SJSA1 (cell line): ENCODE data around the gene PPL. TPM values are rescaled to one million over a fixed set of nuclear protein-coding genes. Genes with fewer than 3 reads are reported as not detected.

ENCODE experiments used
- DNase-seq, 2 experiments: peaks; one replicate each; pipeline ENCODE4 v3.0.0-alpha.2; 2015 to 2020; ENCODE audit warnings: low spot score in 2 of 2, low read depth in 1 of 2
- H3K27ac ChIP-seq: fragments of 250-450 bp; sonication (Bioruptor Pico); 2 replicates; pipeline ENCODE4 v1.5.1; 2020; ENCODE audit warnings: mild to moderate bottlenecking, moderate library complexity
- H3K27me3 ChIP-seq: fragments of 250-450 bp; sonication (Bioruptor Pico); replicated peaks from 2 replicates; pipeline ENCODE4 v1.5.1; 2020; ENCODE audit warnings: mild to moderate bottlenecking, moderate library complexity
- H3K36me3 ChIP-seq: fragments of 250-450 bp; sonication (Bioruptor Pico); 2 replicates; pipeline ENCODE4 v1.5.1; 2020; ENCODE audit warnings: mild to moderate bottlenecking
- H3K4me1 ChIP-seq: fragments of 250-450 bp; sonication (Bioruptor Pico); replicated peaks from 2 replicates; pipeline ENCODE4 v1.6.1; 2021; ENCODE audit warnings: mild to moderate bottlenecking
- H3K4me3 ChIP-seq: fragments of 250-450 bp; sonication (Bioruptor Pico); 2 replicates; pipeline ENCODE4 v1.5.1; 2020; ENCODE audit warnings: mild to moderate bottlenecking
- H3K9me3 ChIP-seq: fragments of 250-450 bp; sonication (Bioruptor Pico); replicated peaks from 2 replicates; pipeline ENCODE4 v1.5.1; 2020; ENCODE audit warnings: mild to moderate bottlenecking
- total RNA-seq: library from RNA; depleted of rRNA; stranded (reverse); fragments of >200 nt; shearing (Covaris generic); gene quantifications from 2 replicates; pipeline ENCODE4 v1.2.3, GENCODE V29; 2014

Gene PPL
- total RNA-seq, 1 experiment from 2014 or later = 0.11 TPM

DNA sequence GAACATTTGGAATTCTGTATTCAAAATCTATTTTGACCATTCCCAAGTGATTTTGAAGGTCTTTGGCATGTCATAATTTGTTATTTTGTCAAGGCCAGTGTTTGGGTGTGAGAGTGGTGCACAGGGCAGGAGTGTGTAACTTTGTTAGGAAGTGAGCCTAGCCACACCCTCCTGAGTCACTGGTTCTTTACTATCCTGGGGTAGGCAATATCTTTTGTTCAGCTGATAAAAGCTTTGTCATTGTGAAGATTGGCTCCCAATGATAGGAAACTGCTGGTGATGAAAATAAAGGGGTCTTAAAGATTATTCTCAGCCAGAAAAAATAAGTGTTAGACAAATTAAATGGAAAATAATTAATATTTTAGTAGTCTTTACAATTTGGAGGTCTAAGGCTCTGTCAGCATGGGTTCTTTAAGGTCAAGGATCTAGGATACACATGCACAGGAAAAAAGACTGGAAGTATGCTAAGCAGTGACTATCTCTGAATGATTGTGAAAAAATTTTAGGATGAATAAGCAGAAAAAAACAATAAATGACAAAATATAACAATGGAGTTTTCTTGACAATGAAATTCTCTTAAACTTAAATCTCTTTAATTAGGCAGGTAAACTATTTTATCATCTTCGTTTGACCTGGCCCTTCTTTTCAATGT is 84.6 kb downstream of the PPL start:
- H3K9me3 ChIP-seq = no peaks in the 10 kb centered on the region
- H3K27me3 ChIP-seq = no peaks in the 10 kb centered on the region
- peaks cover 17% of the 10 kb centered on the region for H3K4me1 ChIP-seq
- H3K27ac ChIP-seq = peak overlapping the region; percentile 30
- no peak overlapping the region for H3K4me3 ChIP-seq
- peaks cover 60% of the 10 kb centered on the region for H3K36me3 ChIP-seq
- peak in 1 of 2 experiments; percentile 18 for DNase-seq

GRCh38 chr16:4850211-4850610 is 86.7 kb downstream of the PPL start:
- no peak overlapping the region for H3K4me3 ChIP-seq
- H3K4me1 ChIP-seq = peaks cover 26% of the 10 kb centered on the region
- no peaks in the 10 kb centered on the region for H3K27me3 ChIP-seq
- H3K27ac ChIP-seq = no peak overlapping the region
- no peak for DNase-seq
- H3K9me3 ChIP-seq = no peaks in the 10 kb centered on the region
- H3K36me3 ChIP-seq = peaks cover 60% of the 10 kb centered on the region

GRCh38 chr16:4847774-4848587 is 89.0 kb downstream of the PPL start:
- H3K27me3 ChIP-seq = no peaks in the 10 kb centered on the region
- peak overlapping the region; percentile 90 for H3K4me3 ChIP-seq
- H3K9me3 ChIP-seq = no peaks in the 10 kb centered on the region
- DNase-seq = peak; percentile 48 to 61
- H3K36me3 ChIP-seq = peaks cover 60% of the 10 kb centered on the region
- peak overlapping the region; percentile 81 for H3K27ac ChIP-seq
- H3K4me1 ChIP-seq = peaks cover 26% of the 10 kb centered on the region

DNA sequence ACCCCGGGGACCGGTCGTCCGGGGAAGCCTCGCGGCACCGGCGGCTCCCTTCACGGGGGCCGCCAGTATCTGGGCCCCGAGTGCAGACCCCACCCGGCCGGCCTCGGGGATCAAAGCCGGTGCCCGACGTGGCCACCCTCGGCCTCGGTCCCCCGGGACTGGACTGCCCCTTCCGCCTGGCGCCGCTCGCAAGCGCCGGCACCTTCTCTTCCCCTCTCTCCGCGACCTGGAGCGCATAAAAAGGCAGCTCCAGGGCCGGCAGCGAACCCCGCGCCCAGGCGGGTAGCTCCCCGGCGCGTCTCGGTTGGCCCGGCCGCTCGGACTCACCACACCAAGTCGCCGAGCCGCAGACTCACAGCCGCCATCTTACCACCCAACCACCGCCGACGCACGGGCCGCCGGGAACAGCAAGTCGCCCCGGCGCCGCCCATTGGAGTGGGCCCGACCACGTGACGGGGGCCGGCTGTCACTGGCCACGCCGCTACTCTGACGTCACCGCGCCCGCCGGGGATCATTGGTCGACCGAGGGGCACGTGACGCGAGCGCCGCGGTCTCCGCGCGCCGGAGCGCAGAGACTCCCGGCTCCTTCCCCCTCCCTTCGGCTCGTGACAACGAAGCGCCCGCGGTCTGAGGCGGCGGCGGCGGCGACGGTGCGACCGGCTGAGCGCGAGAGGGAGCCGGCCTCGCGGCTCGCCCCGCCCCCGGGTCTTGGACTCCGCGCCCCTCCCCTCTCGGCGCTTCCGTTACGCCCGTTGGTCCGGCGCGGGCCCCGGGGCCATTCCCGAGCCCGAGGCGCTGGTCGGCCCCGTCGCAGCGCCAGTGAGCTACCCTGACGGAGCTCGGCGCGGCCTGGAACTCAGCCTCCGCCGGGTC is 89.8 kb downstream of the PPL start, which contains the start of the genes GLYR1 and UBN1:
TSS of gene GLYR1 (minus strand) at position 388 of the 873 bp plus-strand sequence. CDS start at position 365, 23 bp downstream.
TSS of gene UBN1 (plus strand) at position 581 of the 873 bp plus-strand sequence. CDS start 5,437 bp downstream, outside the sequence.
- Histone ChIP-seq H3K27me3 (no peaks in the 10 kb centered on the region), H3K36me3 (peaks cover 65% of the 10 kb centered on the region), H3K4me3 (peak within 1 kb of the TSS; percentile 90), H3K27ac (peak within 1 kb of the TSS; percentile 81), H3K9me3 (no peaks in the 10 kb centered on the region), H3K4me1 (peaks cover 21% of the 10 kb centered on the region)
- DNase-seq = peak; percentile 96 to 99

- peaks cover 72% of the 10 kb centered on the region for H3K36me3 ChIP-seq
- H3K27ac ChIP-seq = peak overlapping the region; percentile 81
- H3K9me3 ChIP-seq = no peaks in the 10 kb centered on the region
- H3K4me1 ChIP-seq = peaks cover 19% of the 10 kb centered on the region
- no peaks in the 10 kb centered on the region for H3K27me3 ChIP-seq
- DNase-seq = peak; percentile 67 to 69
- peak overlapping the region; percentile 90 for H3K4me3 ChIP-seq
These were observed 90.4 kb downstream of the PPL start for GRCh38 chr16:4846503-4846900.

DNA sequence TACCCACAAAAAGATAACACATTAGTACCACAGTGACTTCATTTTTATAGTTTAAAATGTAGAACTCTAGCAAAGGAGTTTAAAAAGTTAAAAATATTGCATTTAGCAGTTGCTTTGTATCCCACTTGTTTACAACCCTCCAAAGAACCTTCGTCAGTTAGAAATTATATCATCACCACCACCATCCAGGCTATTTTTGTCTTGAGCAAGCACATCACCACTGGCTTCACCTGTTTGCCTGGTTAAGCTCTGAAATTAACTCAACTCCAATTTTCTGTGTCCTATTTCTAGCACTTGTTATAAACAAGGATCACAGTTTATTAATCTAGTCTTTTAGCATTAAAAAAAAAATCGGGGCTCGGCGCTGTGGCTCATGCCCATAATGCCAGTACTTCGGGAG is 96.0 kb downstream of the PPL start:
- Histone ChIP-seq H3K4me1 (peaks cover 5% of the 10 kb centered on the region), H3K4me3 (no peak overlapping the region), H3K36me3 (peaks cover 91% of the 10 kb centered on the region), H3K9me3 (no peaks in the 10 kb centered on the region), H3K27ac (no peak overlapping the region), H3K27me3 (no peaks in the 10 kb centered on the region)
- DNase-seq = no peak

DNA sequence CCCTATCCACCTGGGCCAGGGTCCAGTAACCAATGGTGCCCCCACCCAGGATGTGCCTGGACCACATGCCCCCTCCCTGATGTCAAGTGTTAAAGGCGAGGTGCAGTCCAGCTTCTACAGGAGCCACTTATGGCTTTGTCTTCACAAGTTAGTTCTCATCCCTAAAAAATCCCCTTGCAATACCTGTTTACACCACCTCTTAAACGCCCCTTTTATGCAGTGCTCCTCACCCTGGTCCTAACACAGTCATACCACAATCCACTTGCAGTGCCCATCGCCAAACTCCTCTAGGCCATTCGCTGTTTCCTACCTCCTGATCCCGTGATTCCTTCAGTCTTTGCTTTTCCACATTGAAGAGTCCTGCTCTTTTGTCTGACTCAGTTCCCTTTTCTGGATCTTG is 97.0 kb downstream of the PPL start:
- Histone ChIP-seq H3K9me3 (no peaks in the 10 kb centered on the region), H3K36me3 (peaks cover 91% of the 10 kb centered on the region), H3K4me1 (no peaks in the 10 kb centered on the region), H3K27me3 (no peaks in the 10 kb centered on the region), H3K4me3 (no peak overlapping the region), H3K27ac (no peak overlapping the region)
- no peak for DNase-seq

GRCh38 chr16:4837733-4838501 is 99.0 kb downstream of the PPL start:
- Histone ChIP-seq H3K27me3 (no peaks in the 10 kb centered on the region), H3K36me3 (peaks cover 91% of the 10 kb centered on the region), H3K4me3 (no peak overlapping the region), H3K4me1 (no peaks in the 10 kb centered on the region), H3K27ac (no peak overlapping the region), H3K9me3 (no peaks in the 10 kb centered on the region)
- no peak for DNase-seq

- no peaks in the 10 kb centered on the region for H3K4me1 ChIP-seq
- DNase-seq = no peak
- H3K9me3 ChIP-seq = no peaks in the 10 kb centered on the region
- H3K27me3 ChIP-seq = no peaks in the 10 kb centered on the region
- H3K27ac ChIP-seq = no peak overlapping the region
- no peak overlapping the region for H3K4me3 ChIP-seq
- H3K36me3 ChIP-seq = peaks cover 91% of the 10 kb centered on the region
These were observed 100.2 kb downstream of the PPL start for GRCh38 chr16:4836727-4837126.

GRCh38 chr16:4833584-4833983 is 103.4 kb downstream of the PPL start:
- Histone ChIP-seq H3K36me3 (peaks cover 91% of the 10 kb centered on the region), H3K27ac (no peak overlapping the region), H3K9me3 (no peaks in the 10 kb centered on the region), H3K27me3 (no peaks in the 10 kb centered on the region), H3K4me1 (no peaks in the 10 kb centered on the region), H3K4me3 (no peak overlapping the region)
- DNase-seq = no peak

- DNase-seq = no peak
- Histone ChIP-seq H3K9me3 (no peaks in the 10 kb centered on the region), H3K36me3 (peaks cover 90% of the 10 kb centered on the region), H3K4me1 (no peaks in the 10 kb centered on the region), H3K27me3 (no peaks in the 10 kb centered on the region), H3K27ac (no peak overlapping the region), H3K4me3 (no peak overlapping the region)
These were observed 104.1 kb downstream of the PPL start for GRCh38 chr16:4832698-4833343.
